ENCODE data around the gene AKAP6.

AKAP6 gene

GRCh38 chr14:32405856-32406255 is 76.8 kb downstream of the AKAP6 start:
- in situ Hi-C loops (cut with MboI; ENCODE audit: low sequenced_read_pairs, unreplicated experiment): no loop called here
- no peak for DNase-seq (ENCODE audit: low spot score)
- no peak for TF ChIP-seq CTCF (IDR thresholded peaks at IDR 0.05; ENCODE audit: borderline replicate concordance, control extremely low read depth, extremely low read depth, insufficient read depth, missing control alignments)

GRCh38 chr14:32407130-32407529 is 78.0 kb downstream of the AKAP6 start:
- in situ Hi-C loops (cut with MboI; ENCODE audit: low sequenced_read_pairs, unreplicated experiment): no loop called here
- DNase-seq (ENCODE audit: low spot score): no peak
- no peak for TF ChIP-seq CTCF (IDR thresholded peaks at IDR 0.05; ENCODE audit: borderline replicate concordance, control extremely low read depth, extremely low read depth, insufficient read depth, missing control alignments)

- no peak for TF ChIP-seq CTCF (IDR thresholded peaks at IDR 0.05; ENCODE audit: borderline replicate concordance, control extremely low read depth, extremely low read depth, insufficient read depth, missing control alignments)
- in situ Hi-C loops (cut with MboI; ENCODE audit: low sequenced_read_pairs, unreplicated experiment): no loop called here
- DNase-seq (ENCODE audit: low spot score): no peak
Measured at GRCh38 chr14:32408018-32408417, 78.9 kb downstream of the AKAP6 start.

GRCh38 chr14:32412103-32412502 is 83.0 kb downstream of the AKAP6 start:
- in situ Hi-C loops (cut with MboI; ENCODE audit: low sequenced_read_pairs, unreplicated experiment): no loop called here
- no peak for DNase-seq (ENCODE audit: low spot score)
- TF ChIP-seq CTCF (IDR thresholded peaks at IDR 0.05; ENCODE audit: borderline replicate concordance, control extremely low read depth, extremely low read depth, insufficient read depth, missing control alignments): no peak

- DNase-seq (ENCODE audit: low spot score): no peak
- no peak for TF ChIP-seq CTCF (IDR thresholded peaks at IDR 0.05; ENCODE audit: borderline replicate concordance, control extremely low read depth, extremely low read depth, insufficient read depth, missing control alignments)
- in situ Hi-C loops (cut with MboI; ENCODE audit: low sequenced_read_pairs, unreplicated experiment): no loop called here
Measured at GRCh38 chr14:32412532-32412931, 83.4 kb downstream of the AKAP6 start.

GRCh38 chr14:32413967-32414640 is 85.0 kb downstream of the AKAP6 start:
- no peak for DNase-seq (ENCODE audit: low spot score)
- in situ Hi-C loops (cut with MboI; ENCODE audit: low sequenced_read_pairs, unreplicated experiment): no loop called here
- TF ChIP-seq CTCF (IDR thresholded peaks at IDR 0.05; ENCODE audit: borderline replicate concordance, control extremely low read depth, extremely low read depth, insufficient read depth, missing control alignments): no peak

Data from GM13976 (cell line).